Left forelimb (tissue), 1 donor: ENCODE results near the gene IGFBP6.

Experiments
- DNase-seq: peaks from one replicate; pipeline ENCODE4 v3.0.0-alpha.2; 2018; ENCODE audit warnings: low spot score

Gene IGFBP6

DNA sequence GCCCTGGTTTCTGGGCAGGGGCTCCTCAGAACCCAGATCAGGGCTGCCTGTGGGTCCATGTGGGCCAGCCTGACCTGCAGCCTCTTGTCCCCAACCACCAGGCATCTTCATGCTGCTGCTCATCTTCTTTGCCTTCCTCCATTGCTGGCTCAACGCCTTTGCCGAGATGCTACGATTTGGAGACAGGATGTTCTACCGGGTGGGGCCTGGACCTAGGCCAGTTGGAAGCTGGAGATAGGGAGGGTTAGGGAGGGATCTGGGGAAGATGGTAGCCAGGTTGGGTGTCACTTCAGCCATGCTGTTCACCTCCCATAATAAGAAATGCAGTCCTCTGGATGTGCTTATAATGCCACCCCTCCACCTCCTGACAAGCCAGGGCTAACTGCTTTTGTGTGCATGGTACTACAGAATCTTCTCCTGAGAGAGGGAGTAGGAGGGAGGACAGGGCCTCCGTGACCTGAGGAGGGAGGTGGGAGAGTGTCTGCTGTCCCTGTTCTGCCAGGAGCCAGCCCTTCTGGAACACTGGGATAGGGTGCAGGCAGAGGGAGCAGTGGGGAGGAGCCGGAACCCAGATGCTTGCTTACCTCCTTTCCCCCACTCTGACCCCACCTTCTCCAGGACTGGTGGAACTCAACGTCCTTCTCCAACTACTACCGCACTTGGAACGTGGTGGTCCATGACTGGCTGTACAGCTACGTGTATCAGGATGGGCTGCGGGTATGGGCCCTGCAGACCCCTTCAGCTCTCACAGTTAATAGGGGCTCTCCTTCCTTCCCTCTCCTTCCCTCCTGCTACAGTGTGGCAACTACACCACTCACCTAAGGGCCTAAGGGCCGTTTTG, 23.4 kb downstream of the IGFBP6 start:
- DNase-seq: no peak

DNA sequence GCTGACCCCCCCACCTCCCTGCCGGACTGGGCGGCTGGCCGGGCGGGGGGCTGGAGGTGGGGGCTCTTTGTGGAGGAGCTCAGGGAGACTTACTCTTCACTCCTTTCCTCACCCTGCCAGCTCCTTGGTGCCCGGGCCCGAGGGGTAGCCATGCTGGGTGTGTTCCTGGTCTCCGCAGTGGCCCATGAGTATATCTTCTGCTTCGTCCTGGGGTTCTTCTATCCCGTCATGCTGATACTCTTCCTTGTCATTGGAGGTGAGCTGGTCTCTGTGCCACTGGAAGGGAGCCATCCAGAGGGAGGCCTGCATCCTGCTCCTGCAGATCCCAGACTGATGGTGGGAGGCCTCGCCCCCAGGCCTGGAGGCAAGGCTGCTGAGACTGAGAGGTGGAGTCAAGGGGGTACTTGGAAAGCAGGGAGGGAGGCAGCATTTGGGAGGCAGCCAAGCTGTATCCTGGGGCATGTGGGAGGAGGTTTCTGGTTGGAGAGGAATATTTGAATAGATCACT, 25.5 kb downstream of the IGFBP6 start:
- DNase-seq: no peak

DNA sequence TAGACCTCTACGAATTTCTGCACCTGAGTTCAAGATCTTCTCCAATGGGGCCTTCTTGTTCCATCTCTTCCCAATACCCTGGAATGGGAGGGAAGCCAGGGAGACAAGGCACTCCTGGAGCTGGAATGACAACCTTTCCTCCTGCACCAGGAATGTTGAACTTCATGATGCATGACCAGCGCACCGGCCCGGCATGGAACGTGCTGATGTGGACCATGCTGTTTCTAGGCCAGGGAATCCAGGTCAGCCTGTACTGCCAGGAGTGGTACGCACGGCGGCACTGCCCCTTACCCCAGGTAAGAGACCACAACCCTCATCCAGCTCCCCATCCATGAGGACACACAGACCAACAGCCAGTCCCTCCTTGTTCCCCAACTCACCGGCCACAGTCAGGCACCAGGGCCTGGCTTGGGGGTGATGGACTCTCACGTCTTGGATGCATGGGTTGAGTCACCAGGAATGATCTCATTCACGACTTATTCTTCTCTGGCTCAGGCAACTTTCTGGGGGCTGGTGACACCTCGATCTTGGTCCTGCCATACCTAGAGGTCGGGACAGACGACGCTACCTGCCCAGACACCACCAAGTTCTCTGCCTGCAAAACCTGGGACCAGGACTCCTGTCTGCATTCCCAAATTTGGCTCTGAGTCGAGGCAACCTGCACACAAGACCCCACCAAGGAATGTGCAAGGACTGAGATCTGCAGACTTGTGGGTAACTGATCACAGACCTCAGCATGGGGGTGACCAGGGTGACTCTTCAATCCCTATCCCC, 26.3 kb downstream of the IGFBP6 start:
- DNase-seq: no peak

DNA sequence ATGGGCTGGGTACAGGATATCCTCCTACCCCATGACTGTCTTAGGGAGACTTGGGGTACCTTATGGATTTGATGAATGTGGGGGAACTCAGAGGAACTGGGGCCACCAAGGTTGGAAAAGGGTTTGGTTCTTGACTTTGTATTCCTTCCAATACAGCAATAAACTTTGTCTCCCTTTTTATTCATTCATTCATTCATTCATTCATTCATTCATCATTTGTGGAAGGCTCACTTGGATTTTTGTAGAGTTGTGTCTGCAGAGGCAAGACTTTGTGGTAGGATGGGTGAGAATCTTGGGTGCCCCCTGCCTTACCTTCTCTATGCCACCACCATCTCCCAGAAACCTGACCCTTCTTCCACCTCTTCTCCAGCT, 26.9 kb downstream of the IGFBP6 start:
- no peak for DNase-seq

DNA sequence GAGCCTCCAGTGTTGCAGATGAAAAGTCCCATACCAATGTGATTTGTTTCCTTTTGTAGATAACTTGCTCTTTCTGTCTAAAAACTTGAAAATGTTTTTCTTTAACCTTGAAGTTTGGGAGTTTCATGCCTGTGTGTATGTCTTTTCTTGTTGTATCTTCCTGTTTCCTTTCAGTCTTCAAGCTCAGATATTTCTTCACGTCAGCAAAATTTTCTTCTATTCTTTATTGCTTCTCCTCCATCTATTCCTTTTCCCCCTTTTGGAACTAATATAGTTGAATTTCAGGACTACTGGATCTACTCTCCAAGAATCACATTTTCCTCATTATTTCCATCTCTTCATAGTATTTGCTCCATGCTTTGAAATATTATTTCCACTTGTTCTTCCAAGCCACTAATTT, 29.7 kb downstream of the IGFBP6 start:
- DNase-seq: no peak

DNA sequence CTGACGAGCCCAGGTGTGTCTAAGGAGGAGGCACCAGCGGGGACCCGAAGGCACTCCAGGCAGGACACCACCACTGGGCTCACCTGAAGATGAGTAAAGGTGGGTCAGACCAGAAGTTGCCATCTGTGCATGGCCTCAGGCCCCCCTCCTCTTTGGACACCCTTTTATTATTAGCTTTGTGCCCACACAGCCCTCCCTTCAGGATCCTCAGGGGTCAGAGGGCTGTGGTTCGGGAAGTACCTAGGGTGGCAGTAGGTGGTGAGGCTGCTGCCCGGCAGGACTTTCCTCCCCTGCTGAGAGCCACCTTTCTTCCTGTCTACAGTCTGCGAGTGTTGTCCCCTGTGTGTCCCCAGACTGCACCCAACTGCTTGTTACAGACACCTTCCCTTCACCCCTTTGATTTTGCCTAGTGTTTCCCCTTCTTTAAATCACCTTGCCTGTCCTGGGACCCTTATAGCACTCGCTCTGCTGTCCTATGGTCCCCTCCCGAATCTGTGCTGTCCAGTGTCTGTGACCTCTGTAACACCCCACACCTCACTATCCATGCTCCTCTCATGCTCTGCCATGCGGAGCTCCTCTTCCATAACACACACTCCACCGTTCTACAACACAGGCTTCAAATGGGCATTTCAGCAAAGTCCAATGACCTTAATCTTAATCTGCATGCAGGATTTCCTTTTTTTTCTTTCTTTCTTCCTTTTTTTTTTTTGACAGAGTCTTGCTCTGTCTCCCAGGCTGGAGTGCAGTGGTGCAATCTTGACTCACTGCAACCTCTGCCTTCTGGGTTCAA, 31.5 kb downstream of the IGFBP6 start:
- no peak for DNase-seq

DNA sequence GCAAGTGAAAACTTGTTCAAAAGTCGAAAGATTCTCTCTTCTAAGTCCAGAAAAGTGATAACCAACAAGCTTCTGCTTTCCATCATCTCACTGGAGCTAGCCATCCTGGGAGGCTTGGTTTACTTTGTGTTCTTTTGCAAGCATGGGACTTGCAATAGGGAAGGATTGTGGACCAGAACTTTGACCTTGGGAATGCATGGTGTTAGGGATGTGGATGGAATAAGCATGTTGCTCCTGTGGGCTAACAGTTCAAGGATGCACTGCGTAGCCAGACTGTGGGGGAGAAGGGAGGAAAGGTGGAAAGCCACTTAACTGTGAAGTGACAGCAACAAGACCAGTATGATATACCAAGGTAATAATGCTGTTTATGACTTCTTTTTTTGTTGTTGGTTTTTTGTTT, 34.4 kb downstream of the IGFBP6 start:
- no peak for DNase-seq

DNA sequence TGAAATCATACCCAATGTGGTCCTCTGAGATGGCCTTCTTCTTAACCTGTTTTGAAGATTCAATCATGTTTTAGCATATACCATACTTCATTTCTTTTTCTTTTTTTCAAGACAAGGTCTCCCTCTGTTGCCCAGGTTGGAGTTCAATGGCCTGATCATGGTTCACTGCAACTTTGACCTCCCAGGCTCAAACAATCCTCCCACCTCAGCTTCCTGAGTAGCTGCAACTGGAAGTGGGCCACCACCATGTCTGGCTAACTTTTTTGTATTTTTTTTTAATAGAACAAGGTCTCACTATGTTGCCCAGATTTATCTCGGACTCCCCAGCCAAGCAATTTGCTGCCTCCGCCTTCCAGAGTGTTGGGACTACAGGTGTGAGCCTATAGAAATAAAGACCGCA, 36.3 kb downstream of the IGFBP6 start:
- no peak for DNase-seq

DNA sequence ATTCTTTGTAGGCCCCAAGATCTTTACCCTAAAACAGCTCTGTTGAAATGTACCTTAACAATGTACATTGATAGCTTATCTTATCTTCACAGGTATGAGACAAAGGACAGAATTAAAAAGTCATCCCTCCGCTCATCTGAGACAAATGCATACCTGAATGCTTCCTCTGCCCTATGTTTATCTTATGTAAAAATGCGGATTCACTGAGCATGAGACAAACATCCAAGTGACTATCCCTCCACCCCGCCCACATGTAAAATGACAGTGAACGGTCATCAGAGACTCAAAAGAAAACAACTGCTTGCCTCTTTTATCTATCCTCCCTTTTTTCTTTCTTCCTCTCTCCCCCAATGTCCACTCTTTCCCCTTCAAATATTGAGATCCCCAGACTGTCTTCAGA, 45.9 kb downstream of the IGFBP6 start:
- no peak for DNase-seq

DNA sequence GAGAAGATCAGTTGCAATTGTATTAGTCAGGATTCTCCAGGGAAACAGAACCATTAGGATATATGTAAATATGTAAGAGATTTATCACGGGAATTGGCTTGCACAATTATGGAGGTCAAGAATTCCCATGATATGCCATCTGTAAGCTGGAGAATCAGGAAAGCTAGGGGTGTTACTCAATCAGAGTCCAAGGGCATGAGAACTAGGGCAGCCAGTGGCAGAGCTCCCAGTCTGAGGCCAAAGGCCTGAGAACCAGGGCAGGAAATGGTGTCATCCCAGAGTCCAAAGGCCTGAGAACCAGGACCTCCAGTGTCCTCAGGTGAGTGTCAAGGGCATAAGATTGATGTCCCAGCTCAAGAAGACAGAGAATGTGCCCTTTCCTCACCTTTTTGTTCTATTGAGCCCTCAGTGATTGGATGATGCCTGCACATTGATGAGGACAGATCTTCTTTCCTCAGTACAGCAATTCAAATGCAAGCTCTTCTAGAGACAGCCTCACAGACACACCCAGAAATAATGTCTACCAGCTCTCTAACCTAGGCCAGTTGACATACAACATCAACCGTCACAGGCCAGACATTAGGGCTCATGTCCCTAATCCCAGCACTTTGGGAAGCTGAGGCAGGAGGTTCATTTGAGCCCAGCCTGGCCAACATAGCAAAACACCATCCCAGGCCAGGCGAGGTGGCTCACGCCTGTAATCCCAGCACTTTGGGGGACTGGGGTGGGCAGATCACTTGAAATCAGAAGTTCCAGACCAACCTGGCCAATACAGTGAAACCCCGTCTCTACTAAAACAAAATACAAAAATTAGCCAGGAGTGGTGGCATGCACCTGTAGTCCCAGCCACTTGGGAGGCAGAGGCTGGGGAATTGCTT, 48.2 kb downstream of the IGFBP6 start:
- DNase-seq: no peak

DNA sequence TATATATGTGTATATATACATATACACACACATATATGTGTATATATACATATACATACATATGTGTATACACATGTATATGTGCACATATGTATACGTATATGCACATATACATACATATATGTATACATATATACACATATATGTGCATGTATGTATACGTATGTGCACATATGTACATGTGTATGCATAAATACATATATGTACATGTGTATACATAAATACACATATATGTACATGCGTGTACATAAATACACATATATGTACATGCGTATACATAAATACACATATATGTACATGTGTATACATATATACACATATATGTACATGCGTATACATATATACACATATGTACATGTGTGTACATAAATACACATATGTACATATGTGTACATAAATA, 49.7 kb downstream of the IGFBP6 start:
- no peak for DNase-seq

DNA sequence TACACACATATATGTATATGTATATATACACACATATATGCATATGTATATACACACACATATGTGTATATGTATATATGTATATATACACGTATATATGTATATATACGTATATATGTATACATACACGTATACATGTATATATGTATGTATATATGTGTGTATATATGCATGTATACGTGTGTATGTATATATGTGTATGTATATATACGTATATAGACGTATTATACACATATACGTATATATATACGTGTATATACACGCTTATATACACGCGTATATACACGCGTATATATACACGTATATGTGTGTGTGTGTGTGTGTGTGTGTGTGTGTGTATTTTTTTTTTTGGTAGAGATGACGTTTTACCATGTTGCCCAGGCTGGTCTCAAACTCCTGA, 50.2 kb downstream of the IGFBP6 start:
- DNase-seq: no peak

DNA sequence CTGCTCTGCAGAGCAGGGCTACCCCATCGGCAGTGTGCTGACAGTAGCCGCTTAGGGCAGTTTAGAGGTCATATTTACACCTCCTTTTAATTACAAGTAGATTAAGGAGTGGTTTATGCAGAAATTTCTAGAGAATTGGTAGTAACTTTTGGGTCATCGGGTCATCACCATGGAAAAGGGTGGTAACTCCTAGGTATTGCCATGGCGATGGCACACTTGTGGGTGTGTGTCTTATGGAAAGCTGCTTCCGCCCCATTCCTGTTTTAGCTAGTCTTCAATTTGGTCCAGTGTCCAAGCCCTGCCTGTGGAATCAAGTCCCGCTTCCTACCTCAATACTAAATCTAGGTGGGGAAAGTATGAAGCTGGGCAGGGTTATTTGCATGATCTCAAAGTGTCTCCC, 53.6 kb downstream of the IGFBP6 start:
- no peak for DNase-seq
